ENCODE data around the gene CD22. TPM values are rescaled to one million over a fixed set of nuclear protein-coding genes. Genes with fewer than 3 reads are reported as not detected.

The CD22 gene
- total RNA-seq, 6 experiments from 2014 or later: 0.24 to 0.59 (median 0.57) TPM; not detected in 2

GRCh38 chr19:35293808-35294207, 35.2 kb upstream of the CD22 start:
- H3K27ac Mint-ChIP-seq: no peak overlapping the region
- no peaks in the 10 kb centered on the region for H3K36me3 Mint-ChIP-seq (ENCODE audit: low read depth)
- DNase-seq: no peak
- H3K9me3 Mint-ChIP-seq: no peaks in the 10 kb centered on the region
- no peak overlapping the region for H3K4me3 Mint-ChIP-seq
- peaks cover 23% of the 10 kb centered on the region for H3K27me3 Mint-ChIP-seq (ENCODE audit: insufficient read depth)
- no peaks in the 10 kb centered on the region for H3K4me1 Mint-ChIP-seq (ENCODE audit: low read depth)
- TF ChIP-seq CTCF (IDR thresholded peaks at IDR 0.05): no peak

GRCh38 chr19:35294328-35294727, 34.7 kb upstream of the CD22 start:
- DNase-seq: no peak
- no peaks in the 10 kb centered on the region for H3K9me3 Mint-ChIP-seq
- H3K4me3 Mint-ChIP-seq: no peak overlapping the region
- H3K27ac Mint-ChIP-seq: no peak overlapping the region
- peaks cover 23% of the 10 kb centered on the region for H3K27me3 Mint-ChIP-seq (ENCODE audit: insufficient read depth)
- no peaks in the 10 kb centered on the region for H3K4me1 Mint-ChIP-seq (ENCODE audit: low read depth)
- no peak for TF ChIP-seq CTCF (IDR thresholded peaks at IDR 0.05)
- H3K36me3 Mint-ChIP-seq (ENCODE audit: low read depth): no peaks in the 10 kb centered on the region

- Mint-ChIP-seq H3K27ac (no peak overlapping the region), H3K27me3 (ENCODE audit: insufficient read depth) (peaks cover 22% of the 10 kb centered on the region), H3K9me3 (no peaks in the 10 kb centered on the region), H3K36me3 (ENCODE audit: low read depth) (no peaks in the 10 kb centered on the region), H3K4me3 (no peak overlapping the region), H3K4me1 (ENCODE audit: low read depth) (no peaks in the 10 kb centered on the region)
- TF ChIP-seq CTCF (IDR thresholded peaks at IDR 0.05): no peak
- DNase-seq: no peak
Observed at GRCh38 chr19:35294859-35295791, 33.9 kb upstream of the CD22 start.

- H3K4me1 Mint-ChIP-seq (ENCODE audit: low read depth): no peaks in the 10 kb centered on the region
- DNase-seq: no peak
- peaks cover 18% of the 10 kb centered on the region for H3K27me3 Mint-ChIP-seq (ENCODE audit: insufficient read depth)
- no peaks in the 10 kb centered on the region for H3K36me3 Mint-ChIP-seq (ENCODE audit: low read depth)
- H3K9me3 Mint-ChIP-seq: no peaks in the 10 kb centered on the region
- TF ChIP-seq CTCF (IDR thresholded peaks at IDR 0.05): no peak
- H3K27ac Mint-ChIP-seq: no peak overlapping the region
- H3K4me3 Mint-ChIP-seq: no peak overlapping the region
Observed at GRCh38 chr19:35295792-35296462, 33.1 kb upstream of the CD22 start.

- DNase-seq: no peak
- no peak overlapping the region for H3K4me3 Mint-ChIP-seq
- TF ChIP-seq CTCF (IDR thresholded peaks at IDR 0.05): no peak
- no peaks in the 10 kb centered on the region for H3K4me1 Mint-ChIP-seq (ENCODE audit: low read depth)
- H3K9me3 Mint-ChIP-seq: no peaks in the 10 kb centered on the region
- peaks cover 15% of the 10 kb centered on the region for H3K27me3 Mint-ChIP-seq (ENCODE audit: insufficient read depth)
- H3K36me3 Mint-ChIP-seq (ENCODE audit: low read depth): no peaks in the 10 kb centered on the region
- H3K27ac Mint-ChIP-seq: no peak overlapping the region
Observed at GRCh38 chr19:35296644-35297514, 32.1 kb upstream of the CD22 start.

Measured in HFFc6 (cell line).